GM18951 (cell line): Measurements from ENCODE around the gene ACVR1C.

Source experiments
- POLR2A ChIP-seq: IDR thresholded peaks from 4 replicates; pipeline ENCODE4 v1.6.1; 2011; ENCODE audit warnings: mild to moderate bottlenecking; ENCODE audit not compliant: insufficient read length, insufficient read depth; ENCODE audit errors: extremely low read depth
- in situ Hi-C: fragments of 300-500 bp; cut with MboI; formaldehyde crosslinking; loops from one replicate; pipeline ENCODE4 v1.12.0; 2022; ENCODE audit warnings: low sequenced_read_pairs, mixed read lengths, inconsistent platforms; ENCODE audit not compliant: unreplicated experiment

The ACVR1C gene

GRCh38 chr2:157500334-157500733 lies 128.3 kb downstream of the ACVR1C start:
- in situ Hi-C loops, result no loop called here
- no peak for TF ChIP-seq POLR2A

- in situ Hi-C loops, result loop anchor here (10.0 to 25.0 kb wide), 2 partner anchors 194 to 514 kb away; no protein-coding TSS in a partner anchor
- TF ChIP-seq POLR2A, result no peak
Measured at GRCh38 chr2:157498483-157498882, 130.2 kb downstream of the ACVR1C start.

- in situ Hi-C loops, result loop anchor here (10.0 to 25.0 kb wide), 2 partner anchors 193 to 515 kb away; no protein-coding TSS in a partner anchor
- TF ChIP-seq POLR2A, result no peak
Measured at GRCh38 chr2:157497638-157498314, 130.9 kb downstream of the ACVR1C start.

- TF ChIP-seq POLR2A, result no peak
- in situ Hi-C loops, result loop anchor here (10.0 to 25.0 kb wide), 2 partner anchors 187 to 520 kb away; no protein-coding TSS in a partner anchor
Measured at GRCh38 chr2:157492189-157492773, 136.4 kb downstream of the ACVR1C start.

GRCh38 chr2:157489983-157490382 lies 138.7 kb downstream of the ACVR1C start:
- in situ Hi-C loops, result loop anchor here (10.0 to 25.0 kb wide), 4 partner anchors 115 to 522 kb away; no protein-coding TSS in a partner anchor
- no peak for TF ChIP-seq POLR2A

- in situ Hi-C loops, result loop anchor here (10.0 to 25.0 kb wide), 3 partner anchors 116 to 523 kb away; no protein-coding TSS in a partner anchor
- TF ChIP-seq POLR2A, result no peak
Measured at GRCh38 chr2:157488877-157489276, 139.8 kb downstream of the ACVR1C start.

GRCh38 chr2:157487747-157488146 lies 140.9 kb downstream of the ACVR1C start:
- no peak for TF ChIP-seq POLR2A
- in situ Hi-C loops, result loop anchor here (10.0 to 25.0 kb wide), 3 partner anchors 117 to 525 kb away; no protein-coding TSS in a partner anchor

GRCh38 chr2:157487271-157487610 lies 141.4 kb downstream of the ACVR1C start:
- in situ Hi-C loops, result loop anchor here (10.0 to 25.0 kb wide), 3 partner anchors 118 to 525 kb away; no protein-coding TSS in a partner anchor
- no peak for TF ChIP-seq POLR2A

GRCh38 chr2:157486596-157487270 lies 141.9 kb downstream of the ACVR1C start:
- no peak for TF ChIP-seq POLR2A
- in situ Hi-C loops, result loop anchor here (10.0 to 25.0 kb wide), 3 partner anchors 118 to 526 kb away; no protein-coding TSS in a partner anchor

- TF ChIP-seq POLR2A, result no peak
- in situ Hi-C loops, result loop anchor here (10.0 to 25.0 kb wide), 3 partner anchors 124 to 532 kb away; no protein-coding TSS in a partner anchor
Measured at GRCh38 chr2:157480182-157480961, 148.3 kb downstream of the ACVR1C start.

GRCh38 chr2:157479081-157480027 lies 149.3 kb downstream of the ACVR1C start:
- in situ Hi-C loops, result loop anchor here (10.0 to 25.0 kb wide), 3 partner anchors 125 to 533 kb away; no protein-coding TSS in a partner anchor
- TF ChIP-seq POLR2A, result no peak

GRCh38 chr2:157477919-157478318 lies 150.7 kb downstream of the ACVR1C start:
- in situ Hi-C loops, result loop anchor here (25.0 kb wide), 1 partner anchor 534 kb away; no protein-coding TSS in a partner anchor
- no peak for TF ChIP-seq POLR2A
